ENCODE measurements around the gene MON2. TPM values are rescaled to one million over a fixed set of nuclear protein-coding genes. Genes with fewer than 3 reads are reported as not detected.
"Not testable (repeated sequence)": the region's sequence is repeated elsewhere in the genome, so short reads cannot be mapped to it uniquely, and the experiment has no call there.

MON2 gene
- total and polyA plus RNA-seq, 5 experiments from 2014 or later, result 11.3 to 79.3 (median 18.5) TPM

DNA sequence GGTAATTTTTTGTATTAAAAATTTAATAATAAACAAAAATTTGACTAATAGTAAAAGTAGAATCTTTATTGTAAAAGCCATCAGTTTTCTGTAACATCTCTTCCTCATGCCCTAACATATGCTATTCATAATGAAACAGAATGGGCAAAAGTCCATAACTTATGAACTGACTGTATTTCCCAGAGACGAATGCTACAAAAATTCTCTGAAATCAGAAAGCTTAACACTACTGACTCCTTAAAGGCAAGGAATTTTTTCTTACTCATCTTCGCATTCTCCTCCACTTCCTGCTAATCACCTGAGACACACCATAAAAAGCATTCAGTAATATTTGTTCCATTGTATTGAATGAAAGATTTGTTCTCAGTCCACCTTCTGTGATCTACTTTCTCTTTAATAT lies 17.6 kb downstream of the MON2 start:
- ATAC-seq (no peak), DNase-seq (no peak)
- Mint-ChIP-seq H3K27me3 (no peaks in the 10 kb centered on the region), H3K9me3 (no peaks in the 10 kb centered on the region), H3K4me3 (no peak overlapping the region), H3K27ac (peak overlapping the region in 3 of 10 donors; percentile 1 to 28 (median 10)), H3K4me1 (peaks cover 9 to 29% (median 23%) of the 10 kb centered on the region in 4 donors), H3K36me3 (peaks cover 0 to 66% (median 7%) of the 10 kb centered on the region in 3 donors)
- POLR2A ChIA-PET, result no interaction called here

DNA sequence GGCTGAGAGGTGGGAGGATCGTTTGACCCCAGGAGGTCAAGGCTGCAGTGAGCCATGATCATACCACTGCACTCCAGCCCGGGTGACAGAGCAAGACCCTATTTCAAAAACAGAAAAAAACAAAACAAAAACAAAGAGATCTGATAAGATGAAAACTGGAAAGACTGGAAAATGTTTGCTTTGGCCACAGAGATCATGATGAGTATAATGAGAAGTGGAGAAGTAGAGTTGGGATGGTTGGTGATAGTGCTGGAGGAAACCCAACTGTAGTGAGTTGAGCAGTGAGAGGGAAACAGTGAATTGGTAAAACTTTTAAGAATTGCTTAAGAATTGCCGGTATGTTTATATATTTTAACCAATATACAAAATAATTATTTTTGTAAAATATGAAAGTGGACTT lies 39.2 kb downstream of the MON2 start:
- no peak for ATAC-seq
- Mint-ChIP-seq H3K9me3 (peaks cover 0 to 3% (median 0%) of the 10 kb centered on the region in 9 donors), H3K4me1 (no peaks in the 10 kb centered on the region), H3K27ac (peak overlapping the region in 2 of 10 donors; percentile 66 to 78), H3K4me3 (no peak overlapping the region), H3K27me3 (no peaks in the 10 kb centered on the region), H3K36me3 (peaks cover 33 to 84% (median 57%) of the 10 kb centered on the region in 3 donors)
- DNase-seq, result no peak
- POLR2A ChIA-PET, result no interaction called here

- H3K4me3 Mint-ChIP-seq, result no peak overlapping the region
- H3K27me3 Mint-ChIP-seq, result no peaks in the 10 kb centered on the region
- no peak for DNase-seq
- POLR2A ChIA-PET, result no interaction called here
- peak overlapping the region in 2 of 10 donors; percentile 14 to 40 for H3K27ac Mint-ChIP-seq
- H3K36me3 Mint-ChIP-seq, result peaks cover 24 to 69% (median 40%) of the 10 kb centered on the region in 3 donors
- H3K4me1 Mint-ChIP-seq, result peaks cover 4 to 23% (median 10%) of the 10 kb centered on the region in 4 donors
- H3K9me3 Mint-ChIP-seq, result peaks cover 0 to 19% (median 4%) of the 10 kb centered on the region in 9 donors
- no peak for ATAC-seq
Observed at GRCh38 chr12:62512901-62513300, 46.3 kb downstream of the MON2 start.

DNA sequence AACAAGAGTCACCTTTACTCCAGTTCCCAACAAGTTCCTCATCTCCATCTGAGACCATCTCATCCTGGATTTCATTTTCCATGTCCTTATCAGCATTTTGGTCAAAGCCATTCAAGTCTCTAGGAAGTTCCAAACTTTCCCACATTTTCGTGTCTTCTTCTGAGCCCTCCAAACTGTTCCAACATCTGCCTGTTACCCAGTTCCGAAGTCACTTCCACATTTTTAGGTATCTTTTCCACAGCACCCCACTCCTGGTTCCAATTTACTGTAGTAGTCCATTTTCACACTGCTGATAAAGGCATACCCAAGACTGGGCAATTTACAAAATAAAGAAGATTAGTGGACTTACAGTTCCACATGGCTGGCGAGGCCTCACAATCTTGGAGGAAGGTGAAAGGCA lies 47.5 kb downstream of the MON2 start:
- Mint-ChIP-seq H3K4me1 (peaks cover 6 to 29% (median 14%) of the 10 kb centered on the region in 4 donors), H3K9me3 (peaks cover 0 to 19% (median 4%) of the 10 kb centered on the region in 9 donors), H3K36me3 (peaks cover 18 to 60% (median 38%) of the 10 kb centered on the region in 3 donors), H3K27ac (peak overlapping the region in 1 of 10 donors; percentile 66)
- POLR2A ChIA-PET, DNase-seq, H3K27me3 Mint-ChIP-seq, H3K4me3 Mint-ChIP-seq, ATAC-seq: not testable (repeated sequence)

DNA sequence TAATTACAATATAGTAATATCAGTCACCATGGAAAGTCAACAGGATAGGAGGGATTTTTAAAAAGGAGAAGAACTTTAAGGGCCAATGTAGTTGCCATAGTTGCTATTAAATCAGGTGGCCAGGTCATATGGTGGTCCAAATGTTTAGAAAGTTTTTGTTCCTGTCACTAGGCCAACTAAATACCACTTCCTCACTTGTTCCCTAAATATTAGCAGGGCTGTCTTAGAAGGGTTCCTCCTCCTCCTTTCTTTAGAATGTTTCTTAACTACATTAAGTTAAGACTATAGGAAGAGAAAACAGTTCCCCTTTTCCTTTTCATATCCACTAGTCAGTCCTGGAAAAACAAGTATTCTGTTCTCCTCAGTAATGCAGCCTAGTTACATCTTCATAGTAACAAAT lies 50.3 kb downstream of the MON2 start:
- H3K27ac Mint-ChIP-seq, result peak overlapping the region in 5 of 10 donors; percentile 25 to 92 (median 68)
- H3K36me3 Mint-ChIP-seq, result peaks cover 6 to 36% (median 30%) of the 10 kb centered on the region in 3 donors
- H3K4me3 Mint-ChIP-seq, result no peak overlapping the region
- ATAC-seq (no peak), DNase-seq (no peak)
- H3K27me3 Mint-ChIP-seq, result no peaks in the 10 kb centered on the region
- peaks cover 0 to 11% (median 0%) of the 10 kb centered on the region in 9 donors for H3K9me3 Mint-ChIP-seq
- POLR2A ChIA-PET, result no interaction called here
- H3K4me1 Mint-ChIP-seq, result peaks cover 6 to 33% (median 14%) of the 10 kb centered on the region in 4 donors

DNA sequence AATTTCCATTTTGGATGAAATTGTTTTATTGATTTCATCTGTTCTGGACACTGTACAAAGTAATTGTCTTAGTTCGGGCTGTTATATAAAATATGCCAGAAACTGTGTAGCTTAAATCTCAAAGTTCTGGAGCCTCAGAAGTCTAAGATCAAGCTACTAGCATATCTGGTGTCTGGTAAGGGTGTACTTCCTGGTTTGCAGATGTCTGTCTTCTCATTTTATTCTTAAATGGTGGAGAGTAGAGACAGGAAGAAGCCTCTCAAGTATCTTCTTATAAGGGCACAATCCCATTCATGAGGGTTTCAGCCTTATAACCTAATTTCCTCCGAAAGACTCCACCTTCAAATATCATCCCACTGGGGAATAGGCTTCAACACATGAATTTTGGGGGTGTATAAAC lies 51.3 kb downstream of the MON2 start:
- H3K36me3 Mint-ChIP-seq, result peaks cover 6 to 32% (median 28%) of the 10 kb centered on the region in 3 donors
- DNase-seq (peak in 1 of 10 donors; percentile 16), ATAC-seq (peak in 1 of 2 donors; percentile 57)
- H3K27ac Mint-ChIP-seq, result peak overlapping the region in 9 of 10 donors; percentile 7 to 92 (median 51)
- H3K4me3 Mint-ChIP-seq, result no peak overlapping the region
- peaks cover 0 to 8% (median 0%) of the 10 kb centered on the region in 9 donors for H3K9me3 Mint-ChIP-seq
- POLR2A ChIA-PET, result no interaction called here
- H3K27me3 Mint-ChIP-seq, result no peaks in the 10 kb centered on the region
- H3K4me1 Mint-ChIP-seq, result peaks cover 6 to 37% (median 15%) of the 10 kb centered on the region in 4 donors

- DNase-seq (no peak), ATAC-seq (no peak)
- Mint-ChIP-seq H3K9me3 (peaks cover 0 to 5% (median 0%) of the 10 kb centered on the region in 9 donors), H3K36me3 (peaks cover 4 to 29% (median 19%) of the 10 kb centered on the region in 3 donors), H3K27ac (peak overlapping the region in 1 of 10 donors; percentile 51), H3K27me3 (no peaks in the 10 kb centered on the region), H3K4me1 (peaks cover 4 to 43% (median 19%) of the 10 kb centered on the region in 4 donors), H3K4me3 (no peak overlapping the region)
- POLR2A ChIA-PET, result no interaction called here
Observed at GRCh38 chr12:62519043-62519442, 52.4 kb downstream of the MON2 start.

- no peak overlapping the region for H3K27ac Mint-ChIP-seq
- H3K27me3 Mint-ChIP-seq, result no peaks in the 10 kb centered on the region
- H3K4me3 Mint-ChIP-seq, result no peak overlapping the region
- ATAC-seq, result no peak
- peaks cover 0 to 35% (median 7%) of the 10 kb centered on the region in 3 donors for H3K36me3 Mint-ChIP-seq
- no peak for DNase-seq
- POLR2A ChIA-PET, result no interaction called here
- peaks cover 5 to 48% (median 30%) of the 10 kb centered on the region in 4 donors for H3K4me1 Mint-ChIP-seq
- no peaks in the 10 kb centered on the region for H3K9me3 Mint-ChIP-seq
Observed at GRCh38 chr12:62520361-62520760, 53.7 kb downstream of the MON2 start.

DNA sequence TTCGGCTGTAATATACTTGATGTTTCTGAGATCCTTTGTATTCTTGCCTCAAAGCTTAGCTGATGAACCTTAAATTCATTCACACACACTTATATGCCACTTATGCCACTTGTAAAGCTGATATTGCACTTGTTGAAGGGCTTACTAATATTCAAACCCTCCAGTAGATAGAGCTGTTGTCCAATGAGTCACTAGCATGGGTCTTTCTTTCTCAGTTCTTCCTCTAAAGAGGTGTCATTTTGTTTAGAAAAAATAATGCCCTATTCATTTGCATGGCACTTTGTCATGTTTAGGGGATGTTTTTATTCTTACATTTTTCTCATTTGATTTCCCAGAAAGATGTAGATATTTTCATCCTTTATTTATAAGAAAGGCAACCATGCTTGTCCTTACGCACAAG lies 56.4 kb downstream of the MON2 start:
- no peak for DNase-seq
- no peak for ATAC-seq
- Mint-ChIP-seq H3K9me3 (no peaks in the 10 kb centered on the region), H3K4me1 (peaks cover 5 to 36% (median 24%) of the 10 kb centered on the region in 4 donors), H3K4me3 (no peak overlapping the region), H3K27ac (peak overlapping the region in 3 of 10 donors; percentile 9 to 27 (median 19)), H3K27me3 (no peaks in the 10 kb centered on the region), H3K36me3 (peaks cover 0 to 53% (median 8%) of the 10 kb centered on the region in 3 donors)
- POLR2A ChIA-PET, result no interaction called here

DNA sequence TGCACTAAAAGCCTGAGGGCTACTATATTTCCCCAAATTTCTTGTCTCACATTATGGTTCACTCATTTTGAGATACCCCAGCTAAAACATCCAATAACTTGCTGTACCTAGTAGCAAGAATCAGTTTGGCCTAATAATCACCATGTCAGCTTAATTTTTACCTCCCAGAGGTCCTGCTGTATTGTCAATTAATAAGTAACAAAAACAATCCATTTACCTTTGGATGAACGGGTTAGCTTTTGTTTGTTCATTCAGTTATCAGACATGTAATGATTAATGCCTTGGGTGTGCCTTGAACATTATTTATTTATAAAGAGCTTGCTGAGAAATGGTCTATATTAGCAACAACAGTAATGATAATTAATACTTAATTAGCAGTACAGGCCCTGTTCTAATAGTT lies 57.0 kb downstream of the MON2 start:
- ATAC-seq, result no peak
- H3K27ac Mint-ChIP-seq, result peak overlapping the region in 1 of 10 donors; percentile 19
- POLR2A ChIA-PET, result no interaction called here
- peaks cover 0 to 53% (median 8%) of the 10 kb centered on the region in 3 donors for H3K36me3 Mint-ChIP-seq
- H3K9me3 Mint-ChIP-seq, result no peaks in the 10 kb centered on the region
- H3K27me3 Mint-ChIP-seq, result no peaks in the 10 kb centered on the region
- no peak for DNase-seq
- no peak overlapping the region for H3K4me3 Mint-ChIP-seq
- H3K4me1 Mint-ChIP-seq, result peaks cover 2 to 31% (median 21%) of the 10 kb centered on the region in 4 donors

- peaks cover 0 to 50% (median 9%) of the 10 kb centered on the region in 3 donors for H3K36me3 Mint-ChIP-seq
- no peak for DNase-seq
- no peak for ATAC-seq
- no peaks in the 10 kb centered on the region for H3K27me3 Mint-ChIP-seq
- no peak overlapping the region for H3K4me3 Mint-ChIP-seq
- POLR2A ChIA-PET, result no interaction called here
- peaks cover 2 to 28% (median 20%) of the 10 kb centered on the region in 4 donors for H3K4me1 Mint-ChIP-seq
- no peaks in the 10 kb centered on the region for H3K9me3 Mint-ChIP-seq
- peak overlapping the region in 7 of 10 donors; percentile 5 to 63 (median 49) for H3K27ac Mint-ChIP-seq
Observed at GRCh38 chr12:62525271-62525670, 58.6 kb downstream of the MON2 start.

- POLR2A ChIA-PET, result no interaction called here
- peaks cover 0 to 4% (median 3%) of the 10 kb centered on the region in 4 donors for H3K4me1 Mint-ChIP-seq
- no peak overlapping the region for H3K4me3 Mint-ChIP-seq
- DNase-seq, result no peak
- H3K9me3 Mint-ChIP-seq, result no peaks in the 10 kb centered on the region
- peaks cover 5 to 73% (median 19%) of the 10 kb centered on the region in 3 donors for H3K36me3 Mint-ChIP-seq
- no peaks in the 10 kb centered on the region for H3K27me3 Mint-ChIP-seq
- no peak for ATAC-seq
- peak overlapping the region in 2 of 10 donors; percentile 15 to 44 for H3K27ac Mint-ChIP-seq
Observed at GRCh38 chr12:62530596-62530995, 64.0 kb downstream of the MON2 start.

GRCh38 chr12:62532333-62532732 lies 65.7 kb downstream of the MON2 start:
- no peak overlapping the region for H3K4me3 Mint-ChIP-seq
- H3K36me3 Mint-ChIP-seq, result peaks cover 5 to 69% (median 17%) of the 10 kb centered on the region in 3 donors
- POLR2A ChIA-PET, result interaction anchor here (0.5 kb wide), 1 partner anchor 17 kb away, joined by 3 read pairs; no protein-coding TSS in a partner anchor
- ATAC-seq, result no peak
- no peaks in the 10 kb centered on the region for H3K4me1 Mint-ChIP-seq
- H3K27ac Mint-ChIP-seq, result peak overlapping the region in 1 of 10 donors; percentile 19
- DNase-seq, result no peak
- no peaks in the 10 kb centered on the region for H3K27me3 Mint-ChIP-seq
- no peaks in the 10 kb centered on the region for H3K9me3 Mint-ChIP-seq
